Left ventricle myocardium inferior (tissue), 1 donor: ENCODE measurements around the gene ITGB1BP1. TPM values are rescaled to one million over a fixed set of nuclear protein-coding genes. Genes with fewer than 3 reads are reported as not detected.

Experiments
- DNase-seq: peaks from one replicate; pipeline ENCODE4 v3.0.0-alpha.2; 2020
- H3K27ac ChIP-seq: fragments of 200-600 bp; replicated peaks from 2 replicates; pipeline ENCODE4 v1.8.0; 2021
- H3K27me3 ChIP-seq: fragments of 200-600 bp; 2 replicates; pipeline ENCODE4 v1.8.0; 2021; ENCODE audit warnings: low read depth
- H3K36me3 ChIP-seq: fragments of 200-600 bp; 2 replicates; pipeline ENCODE4 v1.8.0; 2021
- H3K4me1 ChIP-seq: fragments of 200-600 bp; 2 replicates; pipeline ENCODE4 v1.8.0; 2021
- H3K4me3 ChIP-seq: fragments of 200-600 bp; 2 replicates; pipeline ENCODE4 v1.8.0; 2021; ENCODE audit warnings: mild to moderate bottlenecking, moderate library complexity
- H3K9me3 ChIP-seq: fragments of 200-600 bp; replicated peaks from 2 replicates; pipeline ENCODE4 v1.8.0; 2021
- intact Hi-C: fragments of 100-400 bp; cut with micrococcal nuclease; formaldehyde crosslinking; loops from one replicate; pipeline ENCODE4 v1.11.0; 2022
- total RNA-seq: library from RNA; stranded (reverse); fragmentation: NEBNext Ultra II Directional; extraction: Animal tissue kit (Norgen Biotek cat#: 25700); gene quantifications from one replicate; pipeline ENCODE4 v1.2.1, GENCODE V29; 2021
- TF ChIP-seq, protein P1 (sequence below): fragments of 200-600 bp; IDR thresholded peaks from 2 replicates; pipeline ENCODE4 v1.8.0; 2021; ENCODE audit warnings: antibody characterized with exemption, mild to moderate bottlenecking, borderline replicate concordance
- donor health status: DM: no; HTN: yes; CAD: no; lungs with severe emphysema.

ITGB1BP1 gene
- total RNA-seq, 1 donor from 2014 or later = 75.6 TPM

DNA sequence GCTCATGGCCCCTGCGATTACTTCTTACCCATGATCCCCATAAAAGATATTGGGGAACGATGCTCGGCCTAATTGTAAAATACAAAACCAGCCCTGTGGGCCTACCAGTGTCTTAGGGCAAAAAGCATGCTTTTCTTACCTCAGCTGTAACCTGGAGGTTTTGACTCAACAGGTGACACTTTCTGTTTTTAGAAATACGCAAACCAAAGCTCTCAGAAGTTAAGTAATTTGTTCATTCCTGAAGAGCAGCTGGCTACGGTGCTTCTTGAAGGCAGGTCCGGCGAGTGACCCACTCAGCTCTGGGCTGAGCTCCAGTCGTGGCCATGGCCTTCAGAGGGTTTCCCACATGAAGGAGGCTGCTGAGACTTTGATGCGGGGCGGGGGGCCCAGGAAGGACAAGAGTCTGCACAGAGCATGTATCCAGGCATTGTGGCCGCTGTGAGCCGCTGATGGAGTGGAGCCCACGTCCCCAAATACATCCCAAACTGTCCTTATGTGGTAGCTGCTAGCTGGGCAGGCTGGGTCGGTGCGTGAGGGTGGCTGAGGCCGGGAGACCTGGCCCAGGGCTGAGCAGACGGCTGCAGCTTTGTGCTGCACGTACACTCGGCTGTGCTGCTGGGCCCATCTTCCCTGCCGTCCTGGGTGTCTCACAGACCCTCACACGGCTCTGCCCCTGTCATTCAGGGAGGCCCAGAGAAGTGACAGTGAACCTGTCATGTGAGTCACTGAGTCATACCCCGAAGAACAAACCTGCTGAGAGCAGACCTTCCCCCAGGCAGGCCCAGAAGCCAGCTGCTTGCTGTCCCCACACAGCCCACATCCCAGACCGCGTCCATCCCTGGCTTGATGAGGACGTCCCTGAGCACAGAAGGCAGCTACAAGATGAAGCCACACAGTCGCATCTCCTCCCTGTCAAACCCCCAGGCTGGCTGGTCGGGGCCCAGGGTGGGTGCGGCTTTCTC is 34.1 kb downstream of the ITGB1BP1 start:
- DNase-seq = no peak
- Histone ChIP-seq H3K27ac (no peak overlapping the region), H3K36me3 (peaks cover 61% of the 10 kb centered on the region), H3K9me3 (no peaks in the 10 kb centered on the region), H3K4me3 (no peak overlapping the region), H3K27me3 (no peaks in the 10 kb centered on the region), H3K4me1 (peaks cover 38% of the 10 kb centered on the region)
- TF ChIP-seq, protein P1, sequence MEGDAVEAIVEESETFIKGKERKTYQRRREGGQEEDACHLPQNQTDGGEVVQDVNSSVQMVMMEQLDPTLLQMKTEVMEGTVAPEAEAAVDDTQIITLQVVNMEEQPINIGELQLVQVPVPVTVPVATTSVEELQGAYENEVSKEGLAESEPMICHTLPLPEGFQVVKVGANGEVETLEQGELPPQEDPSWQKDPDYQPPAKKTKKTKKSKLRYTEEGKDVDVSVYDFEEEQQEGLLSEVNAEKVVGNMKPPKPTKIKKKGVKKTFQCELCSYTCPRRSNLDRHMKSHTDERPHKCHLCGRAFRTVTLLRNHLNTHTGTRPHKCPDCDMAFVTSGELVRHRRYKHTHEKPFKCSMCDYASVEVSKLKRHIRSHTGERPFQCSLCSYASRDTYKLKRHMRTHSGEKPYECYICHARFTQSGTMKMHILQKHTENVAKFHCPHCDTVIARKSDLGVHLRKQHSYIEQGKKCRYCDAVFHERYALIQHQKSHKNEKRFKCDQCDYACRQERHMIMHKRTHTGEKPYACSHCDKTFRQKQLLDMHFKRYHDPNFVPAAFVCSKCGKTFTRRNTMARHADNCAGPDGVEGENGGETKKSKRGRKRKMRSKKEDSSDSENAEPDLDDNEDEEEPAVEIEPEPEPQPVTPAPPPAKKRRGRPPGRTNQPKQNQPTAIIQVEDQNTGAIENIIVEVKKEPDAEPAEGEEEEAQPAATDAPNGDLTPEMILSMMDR = no peak
- intact Hi-C loops = no loop called here

GRCh38 chr2:9388199-9388681 is 35.1 kb downstream of the ITGB1BP1 start:
- H3K9me3 ChIP-seq = no peaks in the 10 kb centered on the region
- no peaks in the 10 kb centered on the region for H3K27me3 ChIP-seq
- no peak for DNase-seq
- no peak overlapping the region for H3K27ac ChIP-seq
- TF ChIP-seq, protein P1 = no peak
- peaks cover 30% of the 10 kb centered on the region for H3K4me1 ChIP-seq
- H3K36me3 ChIP-seq = peaks cover 70% of the 10 kb centered on the region
- intact Hi-C loops = no loop called here
- H3K4me3 ChIP-seq = no peak overlapping the region

DNA sequence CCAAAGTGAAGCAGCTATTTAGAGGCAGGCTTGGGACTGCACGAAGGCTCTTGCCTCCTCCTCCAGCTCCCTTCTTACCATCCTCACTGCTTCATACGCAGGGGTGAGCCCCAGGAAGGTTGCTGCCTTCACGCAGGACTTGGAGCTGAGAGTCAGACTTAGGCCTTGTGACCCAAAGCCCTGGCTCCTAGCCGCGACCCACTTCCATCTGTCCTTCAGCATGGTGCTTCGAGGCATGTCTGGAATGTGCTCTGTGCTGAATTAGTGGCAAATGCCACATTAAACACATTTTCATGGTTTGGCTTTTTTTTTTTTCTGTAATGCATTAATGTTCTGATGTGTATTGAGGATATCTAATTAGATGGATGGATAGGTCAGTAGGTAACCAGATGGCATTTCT is 37.5 kb downstream of the ITGB1BP1 start:
- Histone ChIP-seq H3K9me3 (no peaks in the 10 kb centered on the region), H3K4me1 (peaks cover 23% of the 10 kb centered on the region), H3K27ac (peak overlapping the region; percentile 41), H3K27me3 (no peaks in the 10 kb centered on the region), H3K36me3 (peaks cover 72% of the 10 kb centered on the region), H3K4me3 (no peak overlapping the region)
- TF ChIP-seq, protein P1 = no peak
- intact Hi-C loops = no loop called here
- no peak for DNase-seq

DNA sequence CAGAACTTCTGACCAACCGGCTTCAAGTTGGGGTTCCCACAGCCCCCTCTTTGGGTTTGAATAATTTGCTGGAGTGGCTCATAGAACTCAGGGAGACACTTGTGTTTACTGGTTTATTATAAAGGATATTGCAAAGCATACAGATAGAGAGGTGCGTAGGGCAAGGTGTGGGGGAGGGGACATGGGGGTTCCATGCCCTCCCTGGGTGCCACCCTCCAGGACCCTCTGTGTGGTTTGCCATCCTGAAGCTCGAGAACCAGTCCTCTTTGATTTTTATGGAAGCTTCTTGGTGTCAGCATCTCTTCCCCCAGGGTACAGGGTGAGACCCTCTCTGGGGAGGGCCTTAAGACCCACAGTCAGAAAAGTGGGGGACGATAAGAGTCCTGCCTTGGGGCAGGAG is 38.8 kb downstream of the ITGB1BP1 start:
- intact Hi-C loops = no loop called here
- Histone ChIP-seq H3K4me1 (peaks cover 32% of the 10 kb centered on the region), H3K9me3 (no peaks in the 10 kb centered on the region), H3K36me3 (peaks cover 66% of the 10 kb centered on the region), H3K27ac (no peak overlapping the region), H3K4me3 (no peak overlapping the region), H3K27me3 (no peaks in the 10 kb centered on the region)
- no peak for DNase-seq
- TF ChIP-seq, protein P1 = no peak

GRCh38 chr2:9382604-9383235 is 40.6 kb downstream of the ITGB1BP1 start:
- peaks cover 48% of the 10 kb centered on the region for H3K36me3 ChIP-seq
- intact Hi-C loops = no loop called here

More at GRCh38 chr2:9382604-9383235, 40.6 kb downstream of the ITGB1BP1 start:
- TF ChIP-seq, protein P1 = no peak
- no peak for DNase-seq
- Histone ChIP-seq H3K9me3 (no peaks in the 10 kb centered on the region), H3K4me3 (no peak overlapping the region), H3K27me3 (no peaks in the 10 kb centered on the region), H3K4me1 (peaks cover 49% of the 10 kb centered on the region), H3K27ac (no peak overlapping the region)
